HCT116 (cell line): ENCODE results near the gene ACAD9. TPM values are rescaled to one million over a fixed set of nuclear protein-coding genes. Genes with fewer than 3 reads are reported as not detected.

Experiments
- ATAC-seq: fragments of 200-7000 bp; cut with Tn5 transposase; 2 replicates; pipeline ENCODE4 v1.9.1; 2020; ENCODE audit warnings: mild to moderate bottlenecking, moderate library complexity
- BruUV-seq: library from RNA; stranded (reverse); fragments of 400-500 nt; replicated peaks from 2 replicates; lab custom pipeline; 2021; lab: Mats Ljungman, UMichigan
- CTCF ChIA-PET: fragments of 300-600 bp; sonication (Branson Sonifier 250); formaldehyde crosslinking; loops from one replicate; lab custom pipeline; 2021; ENCODE audit warnings: antibody characterized with exemption; lab: Charles Lee
- POLR2A ChIA-PET: fragments of 300-600, 350-600 bp; sonication (Branson Sonifier 250); formaldehyde crosslinking; loops from one replicate; lab custom pipeline; 2021; ENCODE audit warnings: antibody characterized with exemption; lab: Charles Lee
- RAD21 ChIA-PET, 2 experiments: fragments of 300-600 bp; sonication (Branson Sonifier 250); formaldehyde crosslinking; loops; one replicate each; lab custom pipeline; 2023; ENCODE audit warnings: low total read pairs in 2 of 2; ENCODE audit not compliant: uncharacterized antibody in 2 of 2, unreplicated experiment in 2 of 2, low non-redundant PET in 1 of 2; lab: Charles Lee
- DNase-seq: peaks from one replicate; pipeline ENCODE4 v3.0.0-alpha.2; 2010; ENCODE audit warnings: low read depth, low spot score
- H2AFZ ChIP-seq: fragments of 200-600 bp; shearing (Covaris generic), sonication (generic); 2 replicates; pipeline ENCODE4 v1.6.1; 2017; ENCODE audit warnings: low read depth, mixed run types, mixed read lengths, antibody characterized with exemption, low read length; ENCODE audit not compliant: poor library complexity, severe bottlenecking
- H3K27ac ChIP-seq: 2 replicates; pipeline ENCODE4 v1.5.1; 2012; ENCODE audit warnings: low read depth, low read length
- H3K27me3 ChIP-seq: fragments of 200-600 bp; sonication (generic); 2 replicates; pipeline ENCODE4 v1.6.1; 2016; ENCODE audit warnings: mixed run types, low read length, mixed read lengths; ENCODE audit not compliant: insufficient read depth
- H3K36me3 ChIP-seq, 2 experiments: fragments of 200-500 bp in 1 of 2; fragments of 200-600 bp in 1 of 2; sonication (Bioruptor generic) in 1 of 2; sonication (generic) in 1 of 2; 2 replicates each; pipeline versions ENCODE4 v1.5.1 to v1.6.1; 2014 to 2016; ENCODE audit warnings: low read length in 2 of 2, inconsistent platforms in 1 of 2, mixed read lengths in 1 of 2, mixed run types in 1 of 2; ENCODE audit not compliant: insufficient read depth in 2 of 2, control insufficient read depth in 1 of 2
- H3K4me1 ChIP-seq, 2 experiments: fragments of 200-600 bp in 1 of 2; sonication (generic) in 1 of 2; 2 replicates each; pipeline versions ENCODE4 v1.5.1 to v1.6.1; 2012 to 2017; ENCODE audit warnings: low read length in 2 of 2, inconsistent platforms in 1 of 2, mild to moderate bottlenecking in 1 of 2, mixed read lengths in 1 of 2, mixed run types in 1 of 2, moderate library complexity in 1 of 2; ENCODE audit not compliant: insufficient read depth in 2 of 2, control insufficient read depth in 1 of 2
- H3K4me2 ChIP-seq: fragments of 200-600 bp; sonication (generic); 2 replicates; pipeline ENCODE4 v1.6.1; 2017; ENCODE audit warnings: mixed run types, low read length, mixed read lengths
- H3K4me3 ChIP-seq, 2 experiments: fragments of 200-600 bp in 1 of 2; sonication (generic) in 1 of 2; replicated peaks in 1 of 2; 2 replicates each; pipeline ENCODE4 v1.5.1; 2011 to 2016; ENCODE audit warnings: low read length in 2 of 2, control low read depth in 1 of 2, low read depth in 1 of 2, mild to moderate bottlenecking in 1 of 2, mixed read lengths in 1 of 2, mixed run types in 1 of 2
- H3K79me2 ChIP-seq: fragments of 200-600 bp; sonication (generic); 2 replicates; pipeline ENCODE4 v1.6.1; 2017; ENCODE audit warnings: mild to moderate bottlenecking, mixed run types, low read length, moderate library complexity, mixed read lengths; ENCODE audit not compliant: insufficient read depth
- H3K9ac ChIP-seq: fragments of 200-600 bp; sonication (generic); 2 replicates; pipeline ENCODE4 v1.6.1; 2016; ENCODE audit warnings: low read length, mixed read lengths
- H3K9me2 ChIP-seq: fragments of 200-600 bp; sonication (generic), shearing (Covaris generic); 2 replicates; pipeline ENCODE4 v1.6.1; 2017; ENCODE audit warnings: mixed run types, mild to moderate bottlenecking, moderate library complexity; ENCODE audit not compliant: insufficient read depth
- H3K9me3 ChIP-seq, 2 experiments: fragments of 200-500 bp in 1 of 2; fragments of 200-600 bp in 1 of 2; sonication (Bioruptor generic) in 1 of 2; sonication (generic) in 1 of 2; 2 replicates each; pipeline ENCODE4 v1.6.1; 2014 to 2017; ENCODE audit warnings: low read length in 2 of 2, mixed read lengths in 2 of 2, inconsistent platforms in 1 of 2, low read depth in 1 of 2, mild to moderate bottlenecking in 1 of 2, mixed run types in 1 of 2, moderate library complexity in 1 of 2; ENCODE audit not compliant: control insufficient read depth in 1 of 2, insufficient read depth in 1 of 2
- H4K20me1 ChIP-seq: fragments of 200-600 bp; sonication (generic), shearing (Covaris generic); 2 replicates; pipeline ENCODE4 v1.6.1; 2017; ENCODE audit warnings: mixed run types, mild to moderate bottlenecking, moderate library complexity; ENCODE audit not compliant: insufficient read depth
- CBX3 ChIP-seq: IDR thresholded peaks from 2 replicates; pipeline ENCODE4 v1.6.1; 2012; ENCODE audit warnings: low read depth
- EGR1 ChIP-seq: IDR thresholded peaks from 2 replicates; pipeline ENCODE4 v1.6.1; 2012; ENCODE audit warnings: low read depth
- ELF1 ChIP-seq: IDR thresholded peaks from 2 replicates; pipeline ENCODE4 v1.6.1; 2012; ENCODE audit warnings: low read depth, borderline replicate concordance
- EZH2 ChIP-seq: fragments of 200-600 bp; sonication (generic); IDR thresholded peaks from 2 replicates; pipeline ENCODE4 v1.6.1; 2017; ENCODE audit warnings: antibody characterized with exemption, mixed run types
- POLR2AphosphoS5 ChIP-seq: IDR thresholded peaks from 2 replicates; pipeline ENCODE4 v1.6.1; 2011; ENCODE audit warnings: mild to moderate bottlenecking, low read depth, low read length, moderate library complexity
- RAD21 ChIP-seq: IDR thresholded peaks from 2 replicates; pipeline ENCODE4 v1.6.1; 2012; ENCODE audit warnings: low read depth, mild to moderate bottlenecking
- SRF ChIP-seq: IDR thresholded peaks from 2 replicates; pipeline ENCODE4 v1.6.1; 2012; ENCODE audit warnings: low read depth
- TCF7L2 ChIP-seq: IDR thresholded peaks from 2 replicates; pipeline ENCODE4 v1.7.0; 2011; ENCODE audit warnings: borderline replicate concordance, inconsistent platforms; ENCODE audit not compliant: insufficient read depth, insufficient read length; ENCODE audit errors: extremely low read depth
- intact Hi-C: fragments of 100-400 bp; cut with micrococcal nuclease; formaldehyde crosslinking; loops from 2 replicates; pipeline ENCODE4 v1.10.0; 2022
- total RNA-seq: library from RNA; stranded (reverse); gene quantifications from one replicate; pipeline ENCODE4 v1.2.1, GENCODE V29; 2021; ENCODE audit not compliant: unreplicated experiment
- TF ChIP-seq, protein P1 (sequence below): IDR thresholded peaks from 2 replicates; pipeline ENCODE4 v1.6.1; 2011; ENCODE audit warnings: mild to moderate bottlenecking, low read length, moderate library complexity; ENCODE audit not compliant: insufficient replicate concordance; ENCODE audit errors: extremely low read depth
- TF ChIP-seq, protein P2 (sequence below): IDR thresholded peaks from 2 replicates; pipeline ENCODE4 v1.6.1; 2012

ACAD9 gene
- total RNA-seq, 1 experiment from 2014 or later = 55.8 TPM

DNA sequence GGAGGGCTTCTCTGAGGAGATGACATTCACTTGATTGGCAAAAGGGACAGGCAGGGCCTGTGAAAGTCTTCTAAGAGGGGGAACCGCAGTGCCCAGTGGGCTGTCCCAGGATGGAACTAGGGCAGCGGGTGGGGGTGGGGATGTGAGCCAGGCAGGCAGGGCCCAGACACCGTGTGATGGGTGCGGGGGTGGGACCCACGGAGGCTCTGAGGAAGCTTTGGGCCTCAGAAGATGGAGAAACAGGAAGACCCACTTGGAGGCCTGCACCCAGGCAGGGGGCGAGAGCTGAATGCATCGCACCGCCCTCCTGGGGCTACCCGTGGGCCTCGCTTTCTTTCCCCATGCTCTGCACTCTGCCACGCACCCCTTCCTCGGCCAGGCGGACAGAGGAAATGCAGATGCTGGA is 32.9 kb upstream of the ACAD9 start:
- ChIA-PET CTCF (interaction anchor here (1.4 to 1.8 kb wide), 3 partner anchors 165 to 229 kb away, joined by 7 to 12 read pairs (median 8); no protein-coding TSS in a partner anchor), RAD21 (interaction anchor here in 1 of 2 experiments (0.5 kb wide), 1 partner anchor 124 kb away, joined by 6 read pairs; no protein-coding TSS in a partner anchor), POLR2A (no interaction called here)
- H3K9ac ChIP-seq = no peak overlapping the region
- H3K27me3 ChIP-seq = no peaks in the 10 kb centered on the region
- no TSS peak for BruUV-seq
- peaks cover 5 to 15% of the 10 kb centered on the region in 2 experiments; a peak in 3 of 4 replicates for H3K4me1 ChIP-seq
- TF ChIP-seq, protein P1, sequence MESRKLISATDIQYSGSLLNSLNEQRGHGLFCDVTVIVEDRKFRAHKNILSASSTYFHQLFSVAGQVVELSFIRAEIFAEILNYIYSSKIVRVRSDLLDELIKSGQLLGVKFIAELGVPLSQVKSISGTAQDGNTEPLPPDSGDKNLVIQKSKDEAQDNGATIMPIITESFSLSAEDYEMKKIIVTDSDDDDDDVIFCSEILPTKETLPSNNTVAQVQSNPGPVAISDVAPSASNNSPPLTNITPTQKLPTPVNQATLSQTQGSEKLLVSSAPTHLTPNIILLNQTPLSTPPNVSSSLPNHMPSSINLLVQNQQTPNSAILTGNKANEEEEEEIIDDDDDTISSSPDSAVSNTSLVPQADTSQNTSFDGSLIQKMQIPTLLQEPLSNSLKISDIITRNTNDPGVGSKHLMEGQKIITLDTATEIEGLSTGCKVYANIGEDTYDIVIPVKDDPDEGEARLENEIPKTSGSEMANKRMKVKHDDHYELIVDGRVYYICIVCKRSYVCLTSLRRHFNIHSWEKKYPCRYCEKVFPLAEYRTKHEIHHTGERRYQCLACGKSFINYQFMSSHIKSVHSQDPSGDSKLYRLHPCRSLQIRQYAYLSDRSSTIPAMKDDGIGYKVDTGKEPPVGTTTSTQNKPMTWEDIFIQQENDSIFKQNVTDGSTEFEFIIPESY = no peak
- no peak for TF ChIP-seq EGR1
- TF ChIP-seq ELF1 = no peak
- TF ChIP-seq TCF7L2 = no peak
- TF ChIP-seq, protein P2, sequence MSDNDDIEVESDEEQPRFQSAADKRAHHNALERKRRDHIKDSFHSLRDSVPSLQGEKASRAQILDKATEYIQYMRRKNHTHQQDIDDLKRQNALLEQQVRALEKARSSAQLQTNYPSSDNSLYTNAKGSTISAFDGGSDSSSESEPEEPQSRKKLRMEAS = no peak
- ATAC-seq = no peak
- no peaks in the 10 kb centered on the region for H4K20me1 ChIP-seq
- no peaks in the 10 kb centered on the region for H3K9me2 ChIP-seq
- H3K9me3 ChIP-seq = no peaks in the 10 kb centered on the region
- intact Hi-C loops = no loop called here
- peak overlapping the region; percentile 63 for H3K4me2 ChIP-seq
- no peaks in the 10 kb centered on the region for H3K79me2 ChIP-seq
- peak overlapping the region; percentile 46 for H2AFZ ChIP-seq
- DNase-seq = no peak
- H3K36me3 ChIP-seq = no peaks in the 10 kb centered on the region
- H3K4me3 ChIP-seq = no peak overlapping the region
- H3K27ac ChIP-seq = no peak overlapping the region

DNA sequence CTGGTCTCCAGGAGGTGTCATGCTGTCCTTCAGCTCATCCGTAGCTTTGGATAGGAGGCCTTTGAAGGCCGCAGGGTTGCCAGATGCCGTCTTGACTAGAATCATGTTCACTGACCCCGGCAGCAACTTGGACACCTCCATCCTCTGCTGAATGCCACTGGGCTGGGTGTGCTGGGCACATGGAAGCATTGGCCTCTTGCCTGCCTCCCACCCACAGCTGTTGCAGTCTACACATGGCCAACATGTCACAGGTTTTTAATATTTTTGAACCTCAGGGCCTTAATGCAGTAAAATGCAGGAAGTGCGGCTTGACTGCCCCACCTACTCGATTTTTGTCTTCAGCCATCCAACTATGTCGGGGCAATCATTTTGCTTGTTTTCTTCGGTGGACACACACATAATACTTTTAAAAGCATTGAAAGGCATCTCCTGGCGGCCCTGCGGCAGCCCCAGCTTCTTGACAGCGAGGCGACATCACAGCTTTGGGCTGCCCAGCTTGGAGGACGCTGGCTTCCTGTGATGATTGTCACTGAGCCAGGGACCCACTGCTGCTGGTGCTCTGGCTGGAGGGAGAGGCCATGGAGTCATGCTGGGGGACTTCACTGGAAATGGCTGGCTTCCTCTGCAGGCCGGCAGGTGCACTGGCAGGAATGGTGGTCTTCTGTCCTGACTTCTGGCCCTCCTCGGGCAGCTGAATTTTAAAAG is 31.6 kb upstream of the ACAD9 start:
- H3K4me2 ChIP-seq = no peak overlapping the region
- H2AFZ ChIP-seq = no peak overlapping the region
- no peak for DNase-seq
- H3K4me1 ChIP-seq = peaks cover 5 to 15% of the 10 kb centered on the region in 2 experiments; a peak in 3 of 4 replicates
- no peak overlapping the region for H3K27ac ChIP-seq
- no peaks in the 10 kb centered on the region for H3K27me3 ChIP-seq
- no peak for TF ChIP-seq TCF7L2
- TF ChIP-seq, protein P2 = no peak
- TF ChIP-seq RAD21 = no peak
- no peak for TF ChIP-seq CBX3
- no peak for TF ChIP-seq EZH2
- TF ChIP-seq POLR2AphosphoS5 = no peak
- TF ChIP-seq SRF = no peak
- TF ChIP-seq, all 23 proteins: peak for 0
- Histone ChIP-seq H3K9me2 (no peaks in the 10 kb centered on the region), H3K79me2 (no peaks in the 10 kb centered on the region), H3K9me3 (no peaks in the 10 kb centered on the region), H4K20me1 (no peaks in the 10 kb centered on the region), H3K36me3 (no peaks in the 10 kb centered on the region), H3K4me3 (no peak overlapping the region), H3K9ac (no peak overlapping the region)
- no TSS peak for BruUV-seq
- ChIA-PET RAD21 (no interaction called here), POLR2A (no interaction called here), CTCF (interaction anchor here (1.5 kb wide), 1 partner anchor 168 kb away, joined by 8 read pairs; no protein-coding TSS in a partner anchor)
- intact Hi-C loops = no loop called here
- ATAC-seq = no peak
